ENCODE results near the gene CCDC102A.

The CCDC102A gene

GRCh38 chr16:57517397-57518367 lies 18.7 kb downstream of the CCDC102A start:
- ATAC-seq, result no peak

- no peak for ATAC-seq
These were observed 19.6 kb downstream of the CCDC102A start for GRCh38 chr16:57516773-57517172.

- no peak for ATAC-seq
These were observed 20.1 kb downstream of the CCDC102A start for GRCh38 chr16:57516176-57516725.

GRCh38 chr16:57514791-57515600 lies 21.4 kb downstream of the CCDC102A start:
- no peak for ATAC-seq

GRCh38 chr16:57514371-57514770 lies 22.0 kb downstream of the CCDC102A start:
- no peak for ATAC-seq

- no peak for ATAC-seq
These were observed 22.8 kb downstream of the CCDC102A start for GRCh38 chr16:57513371-57514102.

- ATAC-seq, result no peak
These were observed 23.9 kb downstream of the CCDC102A start for GRCh38 chr16:57512296-57513001.

- no peak for ATAC-seq
These were observed 26.1 kb downstream of the CCDC102A start for GRCh38 chr16:57510016-57510871.

- no peak for ATAC-seq
These were observed 27.0 kb downstream of the CCDC102A start for GRCh38 chr16:57509231-57509923.

GRCh38 chr16:57508035-57508425 lies 28.3 kb downstream of the CCDC102A start:
- ATAC-seq, result no peak

- ATAC-seq, result no peak
These were observed 29.0 kb downstream of the CCDC102A start for GRCh38 chr16:57507136-57508034.

GRCh38 chr16:57505169-57505568 lies 31.2 kb downstream of the CCDC102A start:
- ATAC-seq, result no peak

- ATAC-seq, result no peak
These were observed 31.9 kb downstream of the CCDC102A start for GRCh38 chr16:57504491-57504890.

GRCh38 chr16:57504001-57504400 lies 32.4 kb downstream of the CCDC102A start:
- ATAC-seq, result no peak

- ATAC-seq, result no peak
These were observed 33.0 kb downstream of the CCDC102A start for GRCh38 chr16:57503366-57503765.

GRCh38 chr16:57502048-57502775 lies 34.2 kb downstream of the CCDC102A start:
- ATAC-seq, result no peak

- no peak for ATAC-seq
These were observed 34.9 kb downstream of the CCDC102A start for GRCh38 chr16:57501492-57501891.

- no peak for ATAC-seq
These were observed 35.7 kb downstream of the CCDC102A start for GRCh38 chr16:57500578-57501111.
